Endothelial cell (in vitro differentiated cells): ENCODE data around the gene CHCHD1. TPM values are rescaled to one million over a fixed set of nuclear protein-coding genes. Genes with fewer than 3 reads are reported as not detected.
"Not testable (repeated sequence)": the region's sequence is repeated elsewhere in the genome, so short reads cannot be mapped to it uniquely, and the experiment has no call there.

Source experiments
- DNase-seq: peaks from one replicate; pipeline ENCODE4 v3.0.0; 2021; ENCODE audit warnings: low spot score
- H3K27ac Mint-ChIP-seq: one replicate; pipeline ENCODE4 v1.8.0; 2021; ENCODE audit warnings: mixed read lengths, inconsistent platforms; ENCODE audit not compliant: unreplicated experiment
- H3K27me3 Mint-ChIP-seq: one replicate; pipeline ENCODE4 v1.8.0; 2021; ENCODE audit warnings: mild to moderate bottlenecking, moderate library complexity, mixed read lengths, inconsistent platforms; ENCODE audit not compliant: unreplicated experiment
- H3K36me3 Mint-ChIP-seq: one replicate; pipeline ENCODE4 v1.8.0; 2021; ENCODE audit warnings: mild to moderate bottlenecking, low read depth, mixed read lengths, inconsistent platforms; ENCODE audit not compliant: unreplicated experiment
- H3K4me1 Mint-ChIP-seq: one replicate; pipeline ENCODE4 v1.8.0; 2021; ENCODE audit warnings: mild to moderate bottlenecking, mixed read lengths, inconsistent platforms; ENCODE audit not compliant: unreplicated experiment
- H3K4me3 Mint-ChIP-seq: one replicate; pipeline ENCODE4 v1.8.0; 2021; ENCODE audit warnings: mild to moderate bottlenecking, mixed read lengths, inconsistent platforms; ENCODE audit not compliant: unreplicated experiment
- H3K9me3 Mint-ChIP-seq: one replicate; pipeline ENCODE4 v1.8.0; 2021; ENCODE audit warnings: mixed read lengths, inconsistent platforms; ENCODE audit not compliant: unreplicated experiment
- CTCF ChIP-seq: fragments of 200-600 bp; sonication (generic); IDR thresholded peaks from one replicate; pipeline ENCODE4 v1.5.0; 2021; ENCODE audit warnings: antibody characterized with exemption; ENCODE audit not compliant: unreplicated experiment
- total RNA-seq: library from RNA; stranded (reverse); fragmentation: NEBNext Ultra II Directional; extraction: Animal tissue kit (Norgen Biotek cat#: 25700); gene quantifications from one replicate; pipeline ENCODE4 v1.2.1, GENCODE V29; 2021; ENCODE audit not compliant: unreplicated experiment

Gene CHCHD1
- total RNA-seq, 1 donor from 2014 or later: 22.5 TPM

DNA sequence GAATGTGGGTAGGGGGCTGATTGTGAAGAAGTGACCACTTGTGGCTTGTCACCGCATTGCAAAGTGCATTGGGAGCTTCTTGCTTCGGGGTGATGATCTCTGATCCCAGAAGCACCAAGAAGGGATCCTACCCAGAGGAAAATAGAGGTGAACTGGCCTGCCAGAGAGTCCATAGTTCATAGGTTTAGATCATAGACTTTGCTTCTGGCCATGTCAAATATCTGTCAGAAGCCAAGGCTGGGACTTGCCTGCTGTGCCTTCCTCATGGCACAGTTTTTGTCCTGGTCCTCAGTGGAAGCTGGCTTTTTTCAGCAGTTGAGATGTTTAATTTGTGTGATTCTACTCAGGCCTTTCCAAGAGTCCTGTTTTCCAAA is 4.7 kb downstream of the CHCHD1 start:
- Mint-ChIP-seq H3K27ac (peak overlapping the region; percentile 87), H3K9me3 (no peaks in the 10 kb centered on the region), H3K36me3 (peaks cover 32% of the 10 kb centered on the region), H3K4me1 (peaks cover 29% of the 10 kb centered on the region), H3K4me3 (peak overlapping the region; percentile 100), H3K27me3 (peaks cover 11% of the 10 kb centered on the region)
- no peak for DNase-seq
- no peak for TF ChIP-seq CTCF

DNA sequence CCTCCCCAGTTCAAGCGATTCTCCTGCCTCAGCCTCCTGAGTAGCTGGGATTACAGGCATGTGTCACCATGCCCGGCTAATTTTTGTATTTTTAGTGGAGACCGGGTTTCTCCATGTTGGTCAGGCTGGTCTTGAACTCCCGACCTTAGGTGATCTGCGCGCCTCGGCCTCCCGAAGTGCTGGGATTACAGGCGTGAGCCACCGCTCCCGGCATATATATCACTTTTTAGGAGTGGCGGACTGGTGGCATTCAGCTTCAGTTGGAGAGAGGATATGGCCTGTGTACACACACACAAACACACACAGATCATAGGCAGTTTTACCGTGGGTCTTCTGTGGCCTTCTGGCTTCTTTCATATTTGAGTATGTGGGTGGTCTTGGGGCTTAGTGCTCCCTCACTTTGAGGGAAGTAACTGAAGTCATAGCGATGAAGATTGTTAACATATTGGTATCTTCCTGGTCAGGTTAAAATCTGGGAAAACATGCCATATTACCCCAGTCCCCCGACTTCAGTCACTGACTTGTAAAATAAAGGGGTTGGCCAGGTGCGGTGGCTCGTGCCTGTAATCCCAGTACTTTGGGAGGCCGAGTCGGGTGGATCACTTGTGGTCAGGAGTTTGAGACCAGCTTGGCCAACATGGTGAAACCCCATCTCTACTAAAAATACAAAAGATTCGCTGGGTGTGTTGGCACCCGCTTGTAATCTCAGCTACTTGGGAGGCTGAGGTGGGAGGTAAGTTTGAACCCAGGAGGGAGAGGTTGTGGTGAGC is 5.4 kb downstream of the CHCHD1 start:
- peak overlapping the region; percentile 18 for H3K27ac Mint-ChIP-seq
- peaks cover 27% of the 10 kb centered on the region for H3K4me1 Mint-ChIP-seq
- DNase-seq, H3K27me3 Mint-ChIP-seq, H3K9me3 Mint-ChIP-seq: not testable (repeated sequence)
- peak overlapping the region; percentile 79 for H3K4me3 Mint-ChIP-seq
- peaks cover 35% of the 10 kb centered on the region for H3K36me3 Mint-ChIP-seq

GRCh38 chr10:73788864-73789658 is 7.2 kb downstream of the CHCHD1 start:
- TF ChIP-seq CTCF: no peak
- Mint-ChIP-seq H3K27me3 (peaks cover 14% of the 10 kb centered on the region), H3K4me3 (no peak overlapping the region), H3K36me3 (peaks cover 36% of the 10 kb centered on the region), H3K9me3 (no peaks in the 10 kb centered on the region), H3K4me1 (peaks cover 16% of the 10 kb centered on the region), H3K27ac (no peak overlapping the region)
- DNase-seq: no peak

- Mint-ChIP-seq H3K36me3 (peaks cover 42% of the 10 kb centered on the region), H3K27me3 (peaks cover 14% of the 10 kb centered on the region), H3K27ac (no peak overlapping the region), H3K9me3 (no peaks in the 10 kb centered on the region), H3K4me1 (peaks cover 16% of the 10 kb centered on the region), H3K4me3 (peak overlapping the region; percentile 23)
- TF ChIP-seq CTCF: no peak
- DNase-seq: no peak
Measured at GRCh38 chr10:73789659-73790055, 7.8 kb downstream of the CHCHD1 start.

DNA sequence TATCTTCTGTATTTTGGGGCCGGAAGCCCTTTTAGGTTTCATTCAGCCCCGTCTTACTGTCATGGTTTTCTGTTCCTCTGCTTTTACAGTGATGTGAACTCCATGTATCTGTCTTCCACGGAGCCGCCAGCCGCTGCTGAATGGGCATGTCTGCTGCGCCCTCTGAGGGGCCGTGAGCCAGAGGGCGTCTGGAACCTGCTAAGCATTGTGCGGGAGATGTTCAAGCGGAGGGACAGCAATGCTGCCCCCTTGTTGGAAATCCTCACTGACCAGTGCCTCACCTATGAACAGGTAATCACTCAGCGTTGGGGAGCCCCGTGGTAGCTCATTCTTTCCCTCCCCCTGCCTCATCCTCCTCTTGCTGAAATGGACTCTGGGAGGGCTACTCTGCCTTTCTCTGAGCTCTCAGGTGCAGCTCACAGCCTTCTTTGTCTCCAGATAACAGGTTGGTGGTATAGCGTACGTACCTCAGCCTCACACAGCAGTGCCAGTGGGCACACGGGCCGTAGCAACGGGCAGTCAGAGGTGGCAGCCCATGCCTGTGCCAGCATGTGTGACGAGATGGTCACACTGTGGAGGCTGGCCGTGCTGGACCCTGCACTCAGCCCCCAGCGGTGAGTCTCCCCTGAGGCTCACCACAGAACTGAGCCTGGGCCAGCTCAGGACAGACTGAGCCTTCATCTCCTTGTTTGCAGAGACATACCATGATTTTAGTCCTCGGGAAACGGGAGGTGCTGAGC is 9.2 kb downstream of the CHCHD1 start:
- Mint-ChIP-seq H3K4me3 (peak overlapping the region; percentile 62), H3K9me3 (no peaks in the 10 kb centered on the region), H3K4me1 (peaks cover 15% of the 10 kb centered on the region), H3K27me3 (peaks cover 14% of the 10 kb centered on the region), H3K27ac (no peak overlapping the region), H3K36me3 (peaks cover 52% of the 10 kb centered on the region)
- no peak for DNase-seq
- TF ChIP-seq CTCF: no peak
